Activated T-cell treated with anti-CD3 and anti-CD28 coated beads, Interleukin-2, amount 50 U/mL, for 1 hour (primary cell): Measurements from ENCODE around the gene FRAT1.

Source experiments
- DNase-seq: peaks from one replicate; pipeline ENCODE4 v3.0.0-alpha.2; 2020

FRAT1 gene

GRCh38 chr10:97307866-97308780, 10.9 kb upstream of the FRAT1 start:
- no peak for DNase-seq

- no peak for DNase-seq
These were observed 7.9 kb upstream of the FRAT1 start for GRCh38 chr10:97311111-97311626.

- DNase-seq, result no peak
These were observed 6.2 kb upstream of the FRAT1 start for GRCh38 chr10:97312897-97313296.

GRCh38 chr10:97314671-97315070, 4.4 kb upstream of the FRAT1 start:
- DNase-seq, result no peak

- DNase-seq, result peak; percentile 72
These were observed 804 bp downstream of the FRAT1 start for GRCh38 chr10:97319671-97320479.

- DNase-seq, result no peak
These were observed 1.5 kb downstream of the FRAT1 start for GRCh38 chr10:97320480-97321031.

GRCh38 chr10:97321032-97321803, 2.1 kb downstream of the FRAT1 start:
- DNase-seq, result peak; percentile 23

GRCh38 chr10:97321804-97322190, 2.7 kb downstream of the FRAT1 start:
- no peak for DNase-seq

- DNase-seq, result no peak
These were observed 4.4 kb downstream of the FRAT1 start for GRCh38 chr10:97323501-97323900.

GRCh38 chr10:97325754-97326153, 6.7 kb downstream of the FRAT1 start:
- DNase-seq, result no peak

GRCh38 chr10:97327348-97328294, 8.6 kb downstream of the FRAT1 start:
- no peak for DNase-seq

- no peak for DNase-seq
These were observed 9.8 kb downstream of the FRAT1 start for GRCh38 chr10:97328646-97329453.

GRCh38 chr10:97329766-97330165, 10.7 kb downstream of the FRAT1 start:
- no peak for DNase-seq

- no peak for DNase-seq
These were observed 12.2 kb downstream of the FRAT1 start for GRCh38 chr10:97331153-97331703.

GRCh38 chr10:97332591-97333350, 13.7 kb downstream of the FRAT1 start:
- no peak for DNase-seq

- DNase-seq, result peak; percentile 29
These were observed 14.2 kb downstream of the FRAT1 start for GRCh38 chr10:97333351-97333600.

- peak; percentile 39 for DNase-seq
These were observed 14.7 kb downstream of the FRAT1 start for GRCh38 chr10:97333601-97334369.

- peak; percentile 91 for DNase-seq
These were observed 15.5 kb downstream of the FRAT1 start, which contains the start of gene FRAT2 for GRCh38 chr10:97334370-97335175. TSS of gene FRAT2 (minus strand) at chr10:97334729. CDS start at chr10:97334572, 157 bp downstream.
